Measurements from ENCODE around the gene ASB6. TPM values are rescaled to one million over a fixed set of nuclear protein-coding genes. Genes with fewer than 3 reads are reported as not detected.

The ASB6 gene
- total RNA-seq, 2 experiments from 2014 or later: 19.0 to 21.4 TPM

GRCh38 chr9:129596541-129597331 lies 45.2 kb downstream of the ASB6 start:
- BruUV-seq (replicated peaks): no TSS peak
- Histone ChIP-seq H3K4me3 (ENCODE audit: low read depth, low read length, poor library complexity, severe bottlenecking) (no peak overlapping the region), H3K4me2 (ENCODE audit: low read length) (no peak overlapping the region), H3K27ac (ENCODE audit: low read depth, low read length, poor library complexity, severe bottlenecking) (no peak overlapping the region), H4K20me1 (ENCODE audit: insufficient read depth, low read length) (no peaks in the 10 kb centered on the region), H3K36me3 (ENCODE audit: insufficient read depth, low read length) (no peaks in the 10 kb centered on the region), H3K4me1 (ENCODE audit: insufficient read depth, low read length, poor library complexity, severe bottlenecking) (no peaks in the 10 kb centered on the region), H3K9me2 (ENCODE audit: insufficient read depth, low read length) (no peaks in the 10 kb centered on the region), H3K9me3 (ENCODE audit: low read length) (no peaks in the 10 kb centered on the region), H2AFZ (ENCODE audit: low read length) (no peak overlapping the region), H3K79me2 (ENCODE audit: insufficient read depth, low read depth, low read length) (no peaks in the 10 kb centered on the region)
- ChIA-PET CTCF (ENCODE audit: unreplicated experiment) (no interaction called here), POLR2A (no interaction called here)
- DNase-seq (ENCODE audit: low spot score): no peak
- TF ChIP-seq CTCF (conservative IDR thresholded peaks at IDR 0.05; ENCODE audit: low read length) (no peak), EZH2phosphoT487 (IDR thresholded peaks at IDR 0.05; ENCODE audit: borderline replicate concordance, low read depth, low read length) (no peak)
- intact Hi-C loops (cut with micrococcal nuclease; ENCODE audit: unreplicated experiment): no loop called here

- Histone ChIP-seq H3K36me3 (ENCODE audit: insufficient read depth, low read length) (no peaks in the 10 kb centered on the region), H3K9me3 (ENCODE audit: low read length) (no peaks in the 10 kb centered on the region), H3K9me2 (ENCODE audit: insufficient read depth, low read length) (no peaks in the 10 kb centered on the region), H3K79me2 (ENCODE audit: insufficient read depth, low read depth, low read length) (no peaks in the 10 kb centered on the region), H2AFZ (ENCODE audit: low read length) (no peak overlapping the region), H3K4me2 (ENCODE audit: low read length) (no peak overlapping the region), H3K4me3 (ENCODE audit: low read depth, low read length, poor library complexity, severe bottlenecking) (no peak overlapping the region), H3K4me1 (ENCODE audit: insufficient read depth, low read length, poor library complexity, severe bottlenecking) (no peaks in the 10 kb centered on the region), H4K20me1 (ENCODE audit: insufficient read depth, low read length) (no peaks in the 10 kb centered on the region), H3K27ac (ENCODE audit: low read depth, low read length, poor library complexity, severe bottlenecking) (no peak overlapping the region)
- intact Hi-C loops (cut with micrococcal nuclease; ENCODE audit: unreplicated experiment): no loop called here
- CTCF ChIA-PET (ENCODE audit: unreplicated experiment): no interaction called here
- TF ChIP-seq CTCF (conservative IDR thresholded peaks at IDR 0.05; ENCODE audit: low read length) (no peak), EZH2phosphoT487 (IDR thresholded peaks at IDR 0.05; ENCODE audit: borderline replicate concordance, low read depth, low read length) (no peak)
- POLR2A ChIA-PET: interaction anchor here (0.6 to 0.9 kb wide), 3 partner anchors 24 to 529 kb away, joined by 3 to 13 read pairs (median 3); no protein-coding TSS in a partner anchor
- BruUV-seq (replicated peaks): no TSS peak
- DNase-seq (ENCODE audit: low spot score): no peak
These were observed 45.9 kb downstream of the ASB6 start for GRCh38 chr9:129595903-129596540.

GRCh38 chr9:129595311-129595741 lies 46.6 kb downstream of the ASB6 start:
- no peaks in the 10 kb centered on the region for H3K36me3 ChIP-seq (ENCODE audit: insufficient read depth, low read length)
- H3K27ac ChIP-seq (ENCODE audit: low read depth, low read length, poor library complexity, severe bottlenecking): no peak overlapping the region
- intact Hi-C loops (cut with micrococcal nuclease; ENCODE audit: unreplicated experiment): no loop called here
- H3K9me2 ChIP-seq (ENCODE audit: insufficient read depth, low read length): no peaks in the 10 kb centered on the region
- no peaks in the 10 kb centered on the region for H3K9me3 ChIP-seq (ENCODE audit: low read length)
- no TSS peak for BruUV-seq (replicated peaks)
- H2AFZ ChIP-seq (ENCODE audit: low read length): no peak overlapping the region
- H3K4me2 ChIP-seq (ENCODE audit: low read length): no peak overlapping the region
- DNase-seq (ENCODE audit: low spot score): no peak
- no peak overlapping the region for H3K4me3 ChIP-seq (ENCODE audit: low read depth, low read length, poor library complexity, severe bottlenecking)
- TF ChIP-seq CTCF (conservative IDR thresholded peaks at IDR 0.05; ENCODE audit: low read length) (no peak), EZH2phosphoT487 (IDR thresholded peaks at IDR 0.05; ENCODE audit: borderline replicate concordance, low read depth, low read length) (no peak)
- ChIA-PET POLR2A (interaction anchor here (0.6 to 0.9 kb wide), 2 partner anchors 23 to 530 kb away, joined by 3 to 13 read pairs; no protein-coding TSS in a partner anchor), CTCF (ENCODE audit: unreplicated experiment) (no interaction called here)
- H3K4me1 ChIP-seq (ENCODE audit: insufficient read depth, low read length, poor library complexity, severe bottlenecking): no peaks in the 10 kb centered on the region
- H3K79me2 ChIP-seq (ENCODE audit: insufficient read depth, low read depth, low read length): no peaks in the 10 kb centered on the region
- no peaks in the 10 kb centered on the region for H4K20me1 ChIP-seq (ENCODE audit: insufficient read depth, low read length)
